ENCODE results near the gene XPC.

XPC gene

GRCh38 chr3:14201940-14202684 lies 23.7 kb upstream of the XPC start:
- no peak for TF ChIP-seq CTCF (IDR thresholded peaks at IDR 0.05; ENCODE audit: low read depth, low read length, missing control alignments)
- no peak for DNase-seq (ENCODE audit: extremely low read depth, low read depth)
- no peak overlapping the region for H3K4me3 ChIP-seq (replicated peaks; ENCODE audit: low read depth, low read length)

GRCh38 chr3:14200841-14201240 lies 22.4 kb upstream of the XPC start:
- DNase-seq (ENCODE audit: extremely low read depth, low read depth), result no peak
- no peak overlapping the region for H3K4me3 ChIP-seq (replicated peaks; ENCODE audit: low read depth, low read length)
- TF ChIP-seq CTCF (IDR thresholded peaks at IDR 0.05; ENCODE audit: low read depth, low read length, missing control alignments), result no peak

GRCh38 chr3:14200276-14200675 lies 21.9 kb upstream of the XPC start:
- no peak overlapping the region for H3K4me3 ChIP-seq (replicated peaks; ENCODE audit: low read depth, low read length)
- no peak for DNase-seq (ENCODE audit: extremely low read depth, low read depth)
- no peak for TF ChIP-seq CTCF (IDR thresholded peaks at IDR 0.05; ENCODE audit: low read depth, low read length, missing control alignments)

- H3K4me3 ChIP-seq (replicated peaks; ENCODE audit: low read depth, low read length), result no peak overlapping the region
- no peak for DNase-seq (ENCODE audit: extremely low read depth, low read depth)
- no peak for TF ChIP-seq CTCF (IDR thresholded peaks at IDR 0.05; ENCODE audit: low read depth, low read length, missing control alignments)
These were observed 21.2 kb upstream of the XPC start for GRCh38 chr3:14199641-14200040.

GRCh38 chr3:14194865-14195264 lies 16.5 kb upstream of the XPC start:
- no peak for TF ChIP-seq CTCF (IDR thresholded peaks at IDR 0.05; ENCODE audit: low read depth, low read length, missing control alignments)
- no peak overlapping the region for H3K4me3 ChIP-seq (replicated peaks; ENCODE audit: low read depth, low read length)
- DNase-seq (ENCODE audit: extremely low read depth, low read depth), result no peak

- no peak overlapping the region for H3K4me3 ChIP-seq (replicated peaks; ENCODE audit: low read depth, low read length)
- no peak for DNase-seq (ENCODE audit: extremely low read depth, low read depth)
- TF ChIP-seq CTCF (IDR thresholded peaks at IDR 0.05; ENCODE audit: low read depth, low read length, missing control alignments), result no peak
These were observed 9.8 kb upstream of the XPC start for GRCh38 chr3:14188041-14188754.
